A549 (cell line): ENCODE measurements around the gene DCDC2. TPM values are rescaled to one million over a fixed set of nuclear protein-coding genes. Genes with fewer than 3 reads are reported as not detected.
A peak's percentile ranks its signal among the peaks of the same experiment; 100 is the strongest.

Experiments used
- ATAC-seq, 2 experiments: fragments of 200-7000 bp in 1 of 2; fragments of >200 bp in 1 of 2; cut with Nextera tagmentation in 1 of 2; cut with Tn5 transposase in 1 of 2; 3 replicates each; pipeline versions ENCODE4 v1.8.0 to v1.9.1; 2018 to 2020; ENCODE audit warnings: mild to moderate bottlenecking in 1 of 2, moderate library complexity in 1 of 2
- CTCF ChIA-PET: fragments of 300-600 bp; sonication (Branson Sonifier 250); formaldehyde crosslinking; extraction: SDS; loops from one replicate; lab custom pipeline; 2021; ENCODE audit warnings: antibody characterized with exemption, inconsistent platforms; lab: Yijun Ruan, JAX
- POLR2A ChIA-PET: fragments of 350-600 bp; formaldehyde crosslinking; extraction: SDS; loops from one replicate; lab custom pipeline; 2021; ENCODE audit warnings: antibody characterized with exemption, inconsistent platforms; lab: Yijun Ruan, JAX
- DNase-seq, 2 experiments: peaks; one replicate each; pipeline versions ENCODE4 v3.0.0 to v3.0.0-alpha.2; 2011 to 2016; ENCODE audit warnings: low read depth in 1 of 2, low spot score in 1 of 2
- FAIRE-seq: peaks from 2 replicates; lab custom pipeline; 2011; peaks lifted over from hg19 to GRCh38; lab: Jason Lieb, UNC
- H3K27ac ChIP-seq, 2 experiments: fragments of >200 bp; sonication (Bioruptor Twin); formaldehyde crosslinking; 3 replicates each; pipeline ENCODE4 v1.5.1; 2016 to 2017
- H3K4me1 ChIP-seq: fragments of >200 bp; sonication (Bioruptor Twin); formaldehyde crosslinking; 3 replicates; pipeline ENCODE4 v1.6.1; 2016
- H3K4me2 ChIP-seq: fragments of >200 bp; sonication (Bioruptor Twin); formaldehyde crosslinking; 3 replicates; pipeline ENCODE4 v1.6.1; 2016
- H3K4me3 ChIP-seq: fragments of >200 bp; sonication (Bioruptor Twin); formaldehyde crosslinking; 3 replicates; pipeline ENCODE4 v1.5.1; 2016
- H3K9me3 ChIP-seq: fragments of >200 bp; sonication (Bioruptor Twin); formaldehyde crosslinking; 3 replicates; pipeline ENCODE4 v1.6.1; 2016
- CBX2 ChIP-seq: fragments of 200-600 bp; sonication (generic); IDR thresholded peaks from 2 replicates; pipeline ENCODE4 v1.6.1; 2016; ENCODE audit warnings: low read depth, mild to moderate bottlenecking, borderline replicate concordance
- CEBPB ChIP-seq, 2 experiments: fragments of >200 bp in 1 of 2; sonication (Bioruptor Twin) in 1 of 2; formaldehyde crosslinking in 1 of 2; IDR thresholded peaks; 2 replicates each; pipeline ENCODE4 v1.6.1; 2012 to 2016
- CHD2 ChIP-seq: fragments of 150-350 bp; IDR thresholded peaks from 2 replicates; pipeline ENCODE4 v1.6.1; 2014; ENCODE audit warnings: low read length; ENCODE audit not compliant: partially characterized antibody
- EHMT2 ChIP-seq: fragments of 200-600 bp; sonication (generic); IDR thresholded peaks from 2 replicates; pipeline ENCODE4 v1.6.1; 2016; ENCODE audit warnings: antibody characterized with exemption, low read depth, mild to moderate bottlenecking, moderate library complexity
- EP300 ChIP-seq, 2 experiments: fragments of >200 bp; sonication (Bioruptor Twin); formaldehyde crosslinking; IDR thresholded peaks; 2 replicates in 1 of 2; 3 replicates in 1 of 2; pipeline ENCODE4 v1.6.1; 2016 to 2017
- HDAC2 ChIP-seq: fragments of 200-600 bp; sonication (generic); IDR thresholded peaks from 2 replicates; pipeline ENCODE4 v1.6.1; 2016
- HES2 ChIP-seq: fragments of >200 bp; sonication (Bioruptor Twin); formaldehyde crosslinking; IDR thresholded peaks from 2 replicates; pipeline ENCODE4 v1.6.1; 2016
- HEYL ChIP-seq: fragments of 250-450 bp; sonication (Bioruptor Pico); IDR thresholded peaks from 2 replicates; pipeline ENCODE4 v1.8.0; 2021; ENCODE audit warnings: mild to moderate bottlenecking, moderate library complexity
- HMGXB4 ChIP-seq: fragments of 250-450 bp; sonication (Bioruptor Pico); IDR thresholded peaks from 2 replicates; pipeline ENCODE4 v1.5.0; 2021; ENCODE audit warnings: mild to moderate bottlenecking, moderate library complexity, borderline replicate concordance
- HOXB13 ChIP-seq: fragments of 250-450 bp; sonication (Bioruptor Pico); IDR thresholded peaks from 2 replicates; pipeline ENCODE4 v1.5.0; 2020; ENCODE audit warnings: low read depth, mild to moderate bottlenecking, moderate library complexity
- JUNB ChIP-seq: fragments of >200 bp; sonication (Bioruptor Twin); formaldehyde crosslinking; IDR thresholded peaks from 2 replicates; pipeline ENCODE4 v1.6.1; 2016
- KDM5A ChIP-seq: fragments of 200-600 bp; sonication (generic); IDR thresholded peaks from 2 replicates; pipeline ENCODE4 v1.6.1; 2016; ENCODE audit warnings: antibody characterized with exemption, mild to moderate bottlenecking
- NFE2L2 ChIP-seq: fragments of 150-350 bp; conservative IDR thresholded peaks from 2 replicates; pipeline ENCODE4 v1.6.1; 2014; ENCODE audit warnings: low read length
- NPAS2 ChIP-seq: fragments of 250-450 bp; sonication (Bioruptor Pico); IDR thresholded peaks from 2 replicates; pipeline ENCODE4 v1.8.0; 2022; ENCODE audit warnings: mild to moderate bottlenecking, moderate library complexity, borderline replicate concordance
- PHF8 ChIP-seq: fragments of 200-600 bp; sonication (generic); IDR thresholded peaks from 2 replicates; pipeline ENCODE4 v1.6.1; 2016; ENCODE audit warnings: low read depth, mild to moderate bottlenecking, antibody characterized with exemption, moderate library complexity, borderline replicate concordance
- POLR2AphosphoS2 ChIP-seq: conservative IDR thresholded peaks from 2 replicates; pipeline ENCODE4 v1.6.1; 2012; ENCODE audit warnings: low read length, improper control_type of control experiment, inconsistent platforms
- RAD21 ChIP-seq, 2 experiments: fragments of >200 bp in 1 of 2; sonication (Bioruptor Twin) in 1 of 2; formaldehyde crosslinking in 1 of 2; IDR thresholded peaks in 1 of 2; conservative IDR thresholded peaks in 1 of 2; 2 replicates in 1 of 2; 3 replicates in 1 of 2; pipeline ENCODE4 v1.6.1; 2012 to 2018; ENCODE audit warnings: inconsistent platforms in 1 of 2
- RFX5 ChIP-seq: fragments of 450-650 bp; IDR thresholded peaks from 2 replicates; pipeline ENCODE4 v1.7.1; 2014; ENCODE audit warnings: antibody characterized with exemption, mild to moderate bottlenecking, moderate library complexity
- SREBF2 ChIP-seq: fragments of 450-650 bp; IDR thresholded peaks from 2 replicates; pipeline ENCODE4 v1.6.1; 2014; ENCODE audit warnings: mild to moderate bottlenecking, moderate library complexity
- TP53 ChIP-seq: fragments of 250-450 bp; sonication (Bioruptor Pico); IDR thresholded peaks from 2 replicates; pipeline ENCODE4 v1.5.0; 2021; ENCODE audit warnings: mild to moderate bottlenecking, moderate library complexity
- USF2 ChIP-seq: fragments of 450-650 bp; IDR thresholded peaks from 2 replicates; pipeline ENCODE4 v1.6.1; 2014; ENCODE audit warnings: antibody characterized with exemption
- ZNF302 ChIP-seq: fragments of 250-450 bp; sonication (Bioruptor Pico); IDR thresholded peaks from 2 replicates; pipeline ENCODE4 v1.9.0; 2021; ENCODE audit warnings: inconsistent platforms, mild to moderate bottlenecking, moderate library complexity
- WGBS: methylation state at CpG from one replicate; pipeline ENCODE4 v1.1.6; 2017; ENCODE audit errors: missing lambda C conversion rate; 5-methylcytosine and 5-hydroxymethylcytosine counted together
- polyA plus RNA-seq, 4 experiments: library from polyadenylated mRNA; depleted of rRNA in 3 of 4; stranded (reverse); fragments of >200 nt; fragmentation: RNase III in 1 of 4; extraction: RNeasy Plus Mini Kit Qiagen cat#74134 plus additional on column Dnase treatment in 1 of 4; gene quantifications; 2 replicates in 3 of 4; 3 replicates in 1 of 4; pipeline ENCODE4 v1.2.3, GENCODE V29; 2011 to 2017
- TF ChIP-seq, protein P1 (sequence below): IDR thresholded peaks from 2 replicates; pipeline ENCODE4 v1.6.1; 2012
- TF ChIP-seq, protein P2 (sequence below): fragments of >200 bp; sonication (Bioruptor Twin); formaldehyde crosslinking; IDR thresholded peaks from 3 replicates; pipeline ENCODE4 v1.5.1; 2016
- TF ChIP-seq, protein P3 (sequence below): IDR thresholded peaks from 2 replicates; pipeline ENCODE4 v1.6.1; 2012; ENCODE audit warnings: low read depth, borderline replicate concordance
- TF ChIP-seq, protein P4 (sequence below): fragments of 250-450 bp; sonication (Bioruptor Pico); IDR thresholded peaks from 2 replicates; pipeline ENCODE4 v1.5.0; 2020; ENCODE audit warnings: low read depth, mild to moderate bottlenecking, moderate library complexity
- TF ChIP-seq, protein P5 (sequence below): IDR thresholded peaks from 2 replicates; pipeline ENCODE4 v1.6.1; 2012

DCDC2 gene
- polyA plus RNA-seq, 2 of the 4 experiments (the other 2 are of a cell fraction) = 9.1 to 9.4 TPM

GRCh38 chr6:24352434-24352833 lies 5.4 kb downstream of the DCDC2 start:
- ATAC-seq (no peak), DNase-seq (no peak), FAIRE-seq (no peak)
- Histone ChIP-seq H3K4me1 (no peaks in the 10 kb centered on the region; the same call in 1 of the 3 replicates), H3K9me3 (no peaks in the 10 kb centered on the region), H3K4me2 (no peak overlapping the region), H3K4me3 (no peak overlapping the region), H3K27ac (no peak overlapping the region)
- ChIA-PET CTCF (interaction anchor here (1.9 to 2.8 kb wide), 2 partner anchors 11 to 69 kb away, joined by 9 to 10 read pairs; no protein-coding TSS in a partner anchor), POLR2A (no interaction called here)
- no peak for TF ChIP-seq PHF8
- TF ChIP-seq TP53 (CRISPR knock-in tag) = no peak
- TF ChIP-seq, protein P1, sequence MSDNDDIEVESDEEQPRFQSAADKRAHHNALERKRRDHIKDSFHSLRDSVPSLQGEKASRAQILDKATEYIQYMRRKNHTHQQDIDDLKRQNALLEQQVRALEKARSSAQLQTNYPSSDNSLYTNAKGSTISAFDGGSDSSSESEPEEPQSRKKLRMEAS = no peak
- no peak for TF ChIP-seq ZNF302
- no peak for TF ChIP-seq SREBF2
- TF ChIP-seq USF2 = no peak
- TF ChIP-seq, protein P2, sequence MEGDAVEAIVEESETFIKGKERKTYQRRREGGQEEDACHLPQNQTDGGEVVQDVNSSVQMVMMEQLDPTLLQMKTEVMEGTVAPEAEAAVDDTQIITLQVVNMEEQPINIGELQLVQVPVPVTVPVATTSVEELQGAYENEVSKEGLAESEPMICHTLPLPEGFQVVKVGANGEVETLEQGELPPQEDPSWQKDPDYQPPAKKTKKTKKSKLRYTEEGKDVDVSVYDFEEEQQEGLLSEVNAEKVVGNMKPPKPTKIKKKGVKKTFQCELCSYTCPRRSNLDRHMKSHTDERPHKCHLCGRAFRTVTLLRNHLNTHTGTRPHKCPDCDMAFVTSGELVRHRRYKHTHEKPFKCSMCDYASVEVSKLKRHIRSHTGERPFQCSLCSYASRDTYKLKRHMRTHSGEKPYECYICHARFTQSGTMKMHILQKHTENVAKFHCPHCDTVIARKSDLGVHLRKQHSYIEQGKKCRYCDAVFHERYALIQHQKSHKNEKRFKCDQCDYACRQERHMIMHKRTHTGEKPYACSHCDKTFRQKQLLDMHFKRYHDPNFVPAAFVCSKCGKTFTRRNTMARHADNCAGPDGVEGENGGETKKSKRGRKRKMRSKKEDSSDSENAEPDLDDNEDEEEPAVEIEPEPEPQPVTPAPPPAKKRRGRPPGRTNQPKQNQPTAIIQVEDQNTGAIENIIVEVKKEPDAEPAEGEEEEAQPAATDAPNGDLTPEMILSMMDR = no peak
- TF ChIP-seq, protein P3, sequence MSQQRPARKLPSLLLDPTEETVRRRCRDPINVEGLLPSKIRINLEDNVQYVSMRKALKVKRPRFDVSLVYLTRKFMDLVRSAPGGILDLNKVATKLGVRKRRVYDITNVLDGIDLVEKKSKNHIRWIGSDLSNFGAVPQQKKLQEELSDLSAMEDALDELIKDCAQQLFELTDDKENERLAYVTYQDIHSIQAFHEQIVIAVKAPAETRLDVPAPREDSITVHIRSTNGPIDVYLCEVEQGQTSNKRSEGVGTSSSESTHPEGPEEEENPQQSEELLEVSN = no peak
- no peak for TF ChIP-seq CEBPB (IDR thresholded peaks at IDR 0.05)
- TF ChIP-seq, protein P4, sequence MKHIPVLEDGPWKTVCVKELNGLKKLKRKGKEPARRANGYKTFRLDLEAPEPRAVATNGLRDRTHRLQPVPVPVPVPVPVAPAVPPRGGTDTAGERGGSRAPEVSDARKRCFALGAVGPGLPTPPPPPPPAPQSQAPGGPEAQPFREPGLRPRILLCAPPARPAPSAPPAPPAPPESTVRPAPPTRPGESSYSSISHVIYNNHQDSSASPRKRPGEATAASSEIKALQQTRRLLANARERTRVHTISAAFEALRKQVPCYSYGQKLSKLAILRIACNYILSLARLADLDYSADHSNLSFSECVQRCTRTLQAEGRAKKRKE (CRISPR knock-in tag) = no peak
- TF ChIP-seq HMGXB4 = no peak
- no peak for TF ChIP-seq POLR2AphosphoS2
- no peak for TF ChIP-seq EP300 (IDR thresholded peaks at IDR 0.05)
- no peak for TF ChIP-seq RAD21 (conservative IDR thresholded peaks at IDR 0.05 in 1 of 2, IDR thresholded peaks at IDR 0.05 in 1 of 2)
- TF ChIP-seq HDAC2 = no peak
- TF ChIP-seq HOXB13 (CRISPR knock-in tag) = no peak
- 94% methylated on average over 1 of the region's 1 CpG for WGBS

- FAIRE-seq (no peak), ATAC-seq (no peak), DNase-seq (no peak)
- H3K27ac ChIP-seq = peak overlapping the region in 1 of 2 experiments; percentile 41; a peak in 2 of 6 replicates
- POLR2A ChIA-PET = no interaction called here
- WGBS = 74% methylated on average over 3 of the region's 3 CpGs
- CTCF ChIA-PET = interaction anchor here (1.2 to 2.1 kb wide), 4 partner anchors 11 to 62 kb away, joined by 4 to 10 read pairs (median 5); partner anchors contain the start of gene DCDC2
- peaks cover 46% of the 10 kb centered on the region for H3K4me1 ChIP-seq
- peak overlapping the region; percentile 27; the same call in 1 of the 3 replicates for H3K4me2 ChIP-seq
- H3K4me3 ChIP-seq = no peak overlapping the region
- 0 out of 3 replicates have a peak, but pooled peaks cover 2% of the 10 kb centered on the region for H3K9me3 ChIP-seq
- no peak for TF ChIP-seq ZNF302
- TF ChIP-seq HEYL (CRISPR knock-in tag) = no peak
- no peak for TF ChIP-seq EP300 (IDR thresholded peaks at IDR 0.05)
- no peak for TF ChIP-seq RFX5
- TF ChIP-seq POLR2AphosphoS2 = no peak
- no peak for TF ChIP-seq JUNB
- no peak for TF ChIP-seq KDM5A
- TF ChIP-seq EHMT2 = no peak
- TF ChIP-seq PHF8 = no peak
- TF ChIP-seq NFE2L2 = no peak
- no peak for TF ChIP-seq NPAS2 (CRISPR knock-in tag)
- TF ChIP-seq CHD2 = no peak
- TF ChIP-seq, protein P5, sequence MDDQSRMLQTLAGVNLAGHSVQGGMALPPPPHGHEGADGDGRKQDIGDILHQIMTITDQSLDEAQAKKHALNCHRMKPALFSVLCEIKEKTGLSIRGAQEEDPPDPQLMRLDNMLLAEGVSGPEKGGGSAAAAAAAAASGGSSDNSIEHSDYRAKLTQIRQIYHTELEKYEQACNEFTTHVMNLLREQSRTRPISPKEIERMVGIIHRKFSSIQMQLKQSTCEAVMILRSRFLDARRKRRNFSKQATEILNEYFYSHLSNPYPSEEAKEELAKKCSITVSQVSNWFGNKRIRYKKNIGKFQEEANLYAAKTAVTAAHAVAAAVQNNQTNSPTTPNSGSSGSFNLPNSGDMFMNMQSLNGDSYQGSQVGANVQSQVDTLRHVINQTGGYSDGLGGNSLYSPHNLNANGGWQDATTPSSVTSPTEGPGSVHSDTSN = no peak
- no peak for TF ChIP-seq CBX2
- no peak for TF ChIP-seq HMGXB4
- TF ChIP-seq HES2 = no peak
- TF ChIP-seq, protein P1 = no peak
Observed at GRCh38 chr6:24344976-24345375, 12.9 kb downstream of the DCDC2 start.
